ENCODE data around the gene GPR32. TPM values are rescaled to one million over a fixed set of nuclear protein-coding genes. Genes with fewer than 3 reads are reported as not detected.
"Not testable (repeated sequence)": the region's sequence is repeated elsewhere in the genome, so short reads cannot be mapped to it uniquely, and the experiment has no call there.

The GPR32 gene
- total RNA-seq, 4 donors from 2014 or later = not detected

DNA sequence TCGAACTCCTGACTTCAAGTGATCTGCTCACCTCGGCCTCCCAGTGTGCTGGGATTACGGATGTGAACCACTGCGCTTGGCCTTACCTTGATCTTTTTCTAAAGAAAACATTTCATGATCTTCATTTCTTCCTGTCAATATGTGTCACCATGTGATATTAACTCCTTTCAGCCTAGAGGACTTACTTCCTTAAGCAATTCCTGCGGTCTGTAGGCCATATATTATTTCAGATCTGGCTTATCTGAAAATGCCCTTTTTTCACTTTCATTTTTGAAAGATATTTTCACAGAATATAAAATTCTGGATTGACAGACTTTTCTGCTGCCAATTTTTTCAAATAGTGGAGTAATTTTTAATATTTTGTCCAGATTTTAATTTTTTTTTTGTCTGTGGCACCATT lies 2.0 kb upstream of the GPR32 start:
- TF ChIP-seq, protein P1, sequence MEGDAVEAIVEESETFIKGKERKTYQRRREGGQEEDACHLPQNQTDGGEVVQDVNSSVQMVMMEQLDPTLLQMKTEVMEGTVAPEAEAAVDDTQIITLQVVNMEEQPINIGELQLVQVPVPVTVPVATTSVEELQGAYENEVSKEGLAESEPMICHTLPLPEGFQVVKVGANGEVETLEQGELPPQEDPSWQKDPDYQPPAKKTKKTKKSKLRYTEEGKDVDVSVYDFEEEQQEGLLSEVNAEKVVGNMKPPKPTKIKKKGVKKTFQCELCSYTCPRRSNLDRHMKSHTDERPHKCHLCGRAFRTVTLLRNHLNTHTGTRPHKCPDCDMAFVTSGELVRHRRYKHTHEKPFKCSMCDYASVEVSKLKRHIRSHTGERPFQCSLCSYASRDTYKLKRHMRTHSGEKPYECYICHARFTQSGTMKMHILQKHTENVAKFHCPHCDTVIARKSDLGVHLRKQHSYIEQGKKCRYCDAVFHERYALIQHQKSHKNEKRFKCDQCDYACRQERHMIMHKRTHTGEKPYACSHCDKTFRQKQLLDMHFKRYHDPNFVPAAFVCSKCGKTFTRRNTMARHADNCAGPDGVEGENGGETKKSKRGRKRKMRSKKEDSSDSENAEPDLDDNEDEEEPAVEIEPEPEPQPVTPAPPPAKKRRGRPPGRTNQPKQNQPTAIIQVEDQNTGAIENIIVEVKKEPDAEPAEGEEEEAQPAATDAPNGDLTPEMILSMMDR (IDR thresholded peaks at IDR 0.05) = no peak
- ATAC-seq (ENCODE audit: low FRiP score) (no peak), DNase-seq (ENCODE audit: low spot score) (no peak)

DNA sequence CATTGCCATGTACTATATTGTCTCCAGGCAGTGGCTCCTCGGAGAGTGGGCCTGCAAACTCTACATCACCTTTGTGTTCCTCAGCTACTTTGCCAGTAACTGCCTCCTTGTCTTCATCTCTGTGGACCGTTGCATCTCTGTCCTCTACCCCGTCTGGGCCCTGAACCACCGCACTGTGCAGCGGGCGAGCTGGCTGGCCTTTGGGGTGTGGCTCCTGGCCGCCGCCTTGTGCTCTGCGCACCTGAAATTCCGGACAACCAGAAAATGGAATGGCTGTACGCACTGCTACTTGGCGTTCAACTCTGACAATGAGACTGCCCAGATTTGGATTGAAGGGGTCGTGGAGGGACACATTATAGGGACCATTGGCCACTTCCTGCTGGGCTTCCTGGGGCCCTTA lies 624 bp downstream of the GPR32 start:
- ATAC-seq (ENCODE audit: low FRiP score) (no peak), DNase-seq (ENCODE audit: low spot score) (no peak)
- TF ChIP-seq, protein P1 (IDR thresholded peaks at IDR 0.05) = no peak

DNA sequence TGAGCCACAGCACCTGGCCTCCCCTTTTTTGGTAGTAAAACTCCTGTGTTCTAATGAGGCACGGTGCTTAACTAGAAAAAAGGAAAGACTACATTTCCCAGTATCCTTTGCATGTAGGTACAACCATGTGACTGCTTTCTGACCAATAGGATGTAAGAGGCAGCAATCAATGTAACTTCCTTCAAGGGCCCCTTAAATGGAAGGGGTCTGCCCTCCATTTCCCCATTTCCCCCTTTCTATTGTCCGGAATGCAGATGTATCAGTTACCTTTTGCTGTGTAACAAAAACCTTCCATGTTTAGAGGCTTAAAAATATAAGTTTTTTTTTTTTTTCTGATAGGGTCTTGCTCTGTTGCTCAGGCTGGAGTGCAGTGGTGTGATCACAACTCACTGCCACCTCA lies 2.2 kb downstream of the GPR32 start:
- no peak for ATAC-seq (ENCODE audit: low FRiP score)
- TF ChIP-seq, protein P1 (IDR thresholded peaks at IDR 0.05) = no peak
- no peak for DNase-seq (ENCODE audit: low spot score)

DNA sequence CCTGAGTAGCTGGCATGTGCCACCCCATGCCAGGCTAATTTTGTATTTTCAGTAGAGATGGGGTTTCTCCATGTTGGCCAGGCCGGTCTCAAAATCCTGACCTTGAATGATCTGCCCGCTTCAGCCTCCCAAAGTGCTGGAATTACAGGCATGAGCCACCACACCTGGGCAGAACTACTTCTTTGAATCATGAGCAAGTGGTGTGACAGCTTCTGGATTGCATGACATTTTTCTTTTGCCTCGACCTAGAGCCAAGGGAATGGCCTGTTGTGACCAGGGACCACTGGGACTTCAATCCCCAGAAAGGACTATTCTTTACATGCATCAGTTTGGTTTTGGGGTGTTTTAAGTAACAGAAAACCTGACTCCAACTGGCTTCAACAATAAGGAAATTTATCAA lies 2.6 kb downstream of the GPR32 start:
- not testable (repeated sequence) for DNase-seq (ENCODE audit: low spot score); ATAC-seq (ENCODE audit: low FRiP score)

DNA sequence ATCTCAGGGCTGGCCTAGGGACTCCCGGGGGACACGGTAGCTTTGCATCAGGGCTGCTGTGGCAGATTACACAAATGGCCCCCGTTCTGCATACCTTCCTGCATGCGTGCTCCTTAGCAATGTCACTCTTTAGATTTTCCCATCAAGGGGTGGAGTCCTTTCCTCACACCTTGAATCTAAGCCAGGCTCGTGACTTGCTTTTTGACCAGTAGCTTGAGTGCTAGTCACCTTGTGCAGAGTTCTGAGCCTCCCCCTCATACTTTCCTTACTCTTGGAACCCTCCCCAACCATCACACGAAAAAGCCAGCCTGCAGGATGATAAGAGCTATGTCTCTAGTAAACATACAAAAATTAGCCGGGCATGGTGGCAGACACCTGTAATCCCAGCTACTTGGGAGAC lies 3.2 kb downstream of the GPR32 start:
- DNase-seq (ENCODE audit: low spot score); ATAC-seq (ENCODE audit: low FRiP score): not testable (repeated sequence)

DNA sequence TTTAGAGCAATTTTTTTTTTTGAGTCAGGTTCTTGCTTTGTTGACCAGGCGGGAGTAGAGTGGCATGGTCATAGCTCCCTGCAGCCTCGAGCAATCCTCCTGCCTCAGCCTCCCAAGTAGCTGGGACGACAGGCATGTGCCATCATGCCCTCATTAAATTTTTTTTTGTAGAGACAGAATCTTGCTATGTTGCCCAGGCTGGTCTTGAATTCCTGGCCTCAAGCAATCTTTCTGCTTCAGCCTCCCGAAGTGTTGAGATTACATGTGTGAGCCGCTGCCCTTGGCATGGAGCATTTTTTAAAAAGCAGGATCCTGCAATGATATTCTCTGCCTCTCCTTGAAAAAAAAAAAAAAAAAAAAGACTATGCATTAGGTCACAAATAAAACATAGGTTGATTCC lies 5.9 kb downstream of the GPR32 start:
- DNase-seq (ENCODE audit: low spot score) = no peak
- TF ChIP-seq, protein P1 (IDR thresholded peaks at IDR 0.05) = no peak
- no peak for ATAC-seq (ENCODE audit: low FRiP score)

DNA sequence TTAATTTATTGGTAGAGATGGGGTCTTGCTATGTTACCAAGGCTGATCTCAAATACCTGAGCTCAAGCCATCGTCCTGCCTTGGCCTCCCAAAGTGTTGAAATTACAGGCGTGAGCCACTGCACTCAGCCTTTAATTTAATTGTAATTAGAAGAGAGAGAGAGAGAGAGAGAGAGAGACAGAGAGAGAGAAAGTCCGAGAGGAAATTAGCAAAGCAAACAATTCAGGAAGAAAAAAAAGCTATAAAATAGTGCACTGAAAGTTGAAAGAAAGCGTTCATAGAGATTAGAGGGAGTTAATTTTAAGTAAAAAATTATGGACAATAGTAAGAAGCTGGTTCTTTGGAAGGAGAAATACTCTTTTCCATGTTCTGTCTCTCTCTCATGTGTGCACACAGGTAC lies 7.0 kb downstream of the GPR32 start:
- TF ChIP-seq, protein P1 (IDR thresholded peaks at IDR 0.05) = no peak
- DNase-seq (ENCODE audit: low spot score) (no peak), ATAC-seq (ENCODE audit: low FRiP score) (no peak)

DNA sequence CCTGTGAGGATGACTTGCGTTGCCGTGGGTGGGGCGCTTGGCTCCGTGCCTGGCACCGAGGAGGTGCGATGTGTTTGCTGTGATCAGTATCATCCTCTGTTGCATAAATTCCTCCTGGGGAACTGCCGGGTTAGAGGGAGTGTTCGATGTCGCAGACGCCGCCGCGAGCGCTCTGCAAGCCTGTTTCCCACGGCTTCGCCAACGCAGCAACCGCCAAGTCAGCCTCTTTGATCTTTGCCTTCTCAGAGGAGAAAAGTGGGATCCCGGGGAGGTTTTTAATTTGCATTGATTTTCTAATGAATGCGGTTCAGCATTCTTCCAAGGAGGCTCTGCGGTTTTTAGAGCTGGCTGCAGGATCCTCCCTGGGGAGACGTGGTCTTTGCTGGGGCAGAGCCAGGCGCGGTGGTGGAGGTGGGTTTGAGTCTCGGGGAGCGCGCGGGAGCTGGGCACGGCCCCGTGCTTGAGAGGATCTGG lies 7.6 kb downstream of the GPR32 start:
- ATAC-seq (ENCODE audit: low FRiP score) = no peak
- DNase-seq (ENCODE audit: low spot score) = no peak
- TF ChIP-seq, protein P1 (IDR thresholded peaks at IDR 0.05) = no peak
